GM21717 (cell line): ENCODE results near the gene GRID1.
"Not testable (repeated sequence)": the region's sequence is repeated elsewhere in the genome, so short reads cannot be mapped to it uniquely, and the experiment has no call there.

Experiments used
- ATAC-seq: cut with Tn5 transposase; IDR thresholded peaks from one replicate; pipeline ENCODE4 v1.9.1; 2021; ENCODE audit warnings: mild to moderate bottlenecking, moderate library complexity; ENCODE audit not compliant: unreplicated experiment

GRID1 gene

DNA sequence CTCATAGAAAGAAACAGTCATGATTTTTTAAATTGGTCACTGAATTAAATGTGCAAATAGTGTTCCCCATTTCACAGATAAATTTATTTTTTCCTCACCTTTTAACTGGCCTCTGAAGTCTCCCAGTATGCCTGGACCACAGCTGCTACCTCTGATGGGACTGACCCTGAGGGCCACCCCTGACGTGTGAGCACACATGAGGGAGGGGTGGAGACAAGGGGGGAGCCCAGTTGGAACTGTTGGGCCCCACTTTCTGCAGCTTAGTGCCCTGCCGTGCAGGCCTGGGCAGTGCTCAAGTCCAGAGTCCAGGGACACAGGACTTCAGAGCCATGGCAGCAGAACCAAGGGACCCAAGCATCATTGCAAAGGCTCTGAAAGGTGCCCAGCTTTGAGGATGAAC, 243.9 kb downstream of the GRID1 start:
- no peak for ATAC-seq

GRCh38 chr10:86121200-86121599, 245.4 kb downstream of the GRID1 start:
- ATAC-seq: no peak

DNA sequence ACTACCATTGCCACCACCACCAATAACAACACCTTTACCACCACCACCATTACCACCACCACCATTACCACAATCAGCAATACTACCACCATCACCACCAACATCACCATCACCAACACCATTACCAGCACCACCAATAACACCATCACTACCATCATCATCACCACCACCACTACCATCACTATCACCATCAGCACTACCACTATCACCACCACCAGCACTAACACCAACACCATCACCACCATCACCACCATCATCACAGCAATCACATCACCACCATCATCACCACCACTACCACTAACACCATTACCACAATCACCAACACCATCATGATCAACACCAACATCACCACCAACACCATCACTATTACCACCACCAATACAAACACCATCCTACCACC, 249.5 kb downstream of the GRID1 start:
- ATAC-seq: no peak

DNA sequence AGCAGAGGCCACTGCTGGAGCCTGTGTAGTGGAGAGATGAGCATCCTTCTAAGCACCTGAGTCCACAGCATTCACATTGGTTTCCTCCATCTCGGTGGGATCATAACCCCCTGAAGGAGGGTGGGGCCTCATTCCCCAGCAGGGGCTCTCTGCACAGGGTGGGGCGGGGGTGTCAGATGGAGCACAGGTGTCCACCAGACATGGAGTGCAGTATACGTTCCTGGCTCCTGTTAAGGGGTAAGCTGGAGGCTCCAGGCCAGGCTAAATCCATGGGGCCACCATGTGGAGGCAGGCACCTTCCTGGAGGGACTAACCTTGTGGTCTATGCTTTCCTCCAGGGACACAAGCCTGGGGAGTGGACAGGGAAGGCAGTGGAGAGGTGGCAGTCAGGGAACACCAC, 252.6 kb downstream of the GRID1 start:
- ATAC-seq: no peak

DNA sequence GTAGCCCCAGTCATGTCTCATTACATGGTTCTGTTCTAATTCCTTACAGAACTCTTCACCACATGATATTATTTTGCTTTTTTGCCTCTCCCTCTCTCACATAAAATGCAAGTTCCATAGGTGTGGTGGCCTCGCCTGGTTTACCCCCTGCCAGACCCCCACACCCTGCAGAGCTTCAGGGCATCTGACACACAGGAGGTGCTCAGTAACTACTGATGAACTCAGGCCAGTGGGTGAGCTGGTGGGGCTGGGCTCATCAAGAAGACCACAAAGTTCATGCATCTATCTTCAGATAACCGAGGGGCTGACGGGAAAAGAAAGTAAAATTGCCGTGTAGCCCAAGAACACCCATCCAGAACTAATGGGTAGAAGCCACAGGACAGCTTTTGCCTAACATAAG, 253.1 kb downstream of the GRID1 start:
- no peak for ATAC-seq

GRCh38 chr10:86113044-86113443, 253.6 kb downstream of the GRID1 start:
- no peak for ATAC-seq

DNA sequence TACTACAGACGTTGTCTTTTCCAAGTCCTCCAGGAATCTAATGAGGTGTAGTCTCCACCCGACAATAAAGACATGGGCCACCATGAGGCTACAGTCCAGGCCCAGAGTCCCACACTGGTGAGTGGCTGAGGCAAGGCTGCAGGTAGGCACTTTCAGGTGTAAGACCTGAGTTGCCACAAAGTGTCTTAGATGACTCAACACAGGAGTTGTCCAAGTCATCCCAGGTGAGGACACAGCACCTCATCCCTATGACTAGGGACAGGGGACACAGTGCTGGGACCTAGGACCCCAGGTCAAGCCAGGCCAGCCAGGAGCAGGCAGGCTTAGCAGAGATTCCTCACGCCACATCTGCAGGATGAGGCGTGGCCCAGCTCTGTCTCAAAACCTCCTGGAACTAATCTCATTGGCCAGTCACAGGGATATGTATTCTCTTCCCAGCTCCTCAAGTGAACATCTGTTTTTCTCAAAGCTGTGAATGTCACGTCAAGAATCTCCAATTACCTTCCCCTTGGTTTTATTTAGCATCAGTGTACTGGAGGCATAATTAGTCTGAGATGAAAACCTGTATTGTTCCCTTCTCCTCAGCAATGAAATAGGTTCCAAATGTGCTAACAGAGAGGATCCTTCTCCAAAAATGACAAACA, 254.6 kb downstream of the GRID1 start:
- ATAC-seq: no peak

DNA sequence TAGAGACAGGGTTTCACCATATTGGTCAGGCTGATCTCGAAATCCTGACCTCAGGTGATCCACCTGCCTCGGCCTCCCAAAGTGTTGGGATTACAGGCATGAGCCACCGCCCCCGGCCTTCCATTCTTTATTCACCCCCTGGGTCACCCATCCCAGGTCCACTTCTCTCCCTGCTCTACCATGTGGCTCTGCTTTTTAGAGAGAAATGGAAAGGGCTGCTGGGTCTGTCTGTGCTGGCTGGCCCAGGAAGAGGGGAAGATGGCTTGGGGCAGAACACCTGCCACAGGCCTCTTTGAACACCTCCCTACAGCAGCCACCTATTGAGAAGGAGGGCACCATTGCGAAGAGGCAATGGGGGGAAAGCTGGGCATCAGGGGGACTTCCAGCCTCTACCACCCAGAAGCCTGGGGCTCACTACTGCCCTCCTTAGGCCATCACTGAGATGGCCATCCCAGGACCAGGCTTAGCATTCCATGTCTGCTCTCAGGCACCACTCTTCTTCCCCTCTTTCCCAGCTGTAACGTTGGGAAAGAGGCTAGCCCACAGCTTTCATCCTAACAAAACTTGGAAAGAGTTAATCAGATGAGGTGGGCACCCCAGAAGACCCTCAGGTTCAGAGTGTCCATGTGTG, 256.3 kb downstream of the GRID1 start:
- ATAC-seq: no peak

GRCh38 chr10:86109421-86109820, 257.2 kb downstream of the GRID1 start:
- ATAC-seq: no peak

DNA sequence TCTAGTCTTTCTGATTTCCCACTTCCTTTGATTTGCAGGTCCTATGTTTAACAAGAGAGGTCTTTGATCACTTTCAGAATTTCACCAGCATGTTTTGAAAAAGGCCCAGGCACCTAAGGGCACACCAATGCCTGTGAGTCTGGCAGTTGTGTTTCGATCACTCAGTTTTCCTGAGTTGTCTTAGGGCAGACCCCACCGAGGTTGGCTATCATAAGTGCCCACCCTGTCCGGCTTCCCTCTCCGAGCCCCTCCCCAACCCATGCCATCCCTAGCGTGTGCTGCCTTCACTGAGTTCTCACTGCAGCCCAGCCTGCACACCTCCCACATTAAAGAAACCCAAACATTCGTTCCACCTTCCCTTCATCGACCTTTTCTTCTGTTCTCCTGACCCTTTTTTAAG, 257.9 kb downstream of the GRID1 start:
- no peak for ATAC-seq

- ATAC-seq: not testable (repeated sequence)
Measured at GRCh38 chr10:86107611-86108310, 258.8 kb downstream of the GRID1 start.

GRCh38 chr10:86107131-86107530, 259.5 kb downstream of the GRID1 start:
- ATAC-seq: no peak

DNA sequence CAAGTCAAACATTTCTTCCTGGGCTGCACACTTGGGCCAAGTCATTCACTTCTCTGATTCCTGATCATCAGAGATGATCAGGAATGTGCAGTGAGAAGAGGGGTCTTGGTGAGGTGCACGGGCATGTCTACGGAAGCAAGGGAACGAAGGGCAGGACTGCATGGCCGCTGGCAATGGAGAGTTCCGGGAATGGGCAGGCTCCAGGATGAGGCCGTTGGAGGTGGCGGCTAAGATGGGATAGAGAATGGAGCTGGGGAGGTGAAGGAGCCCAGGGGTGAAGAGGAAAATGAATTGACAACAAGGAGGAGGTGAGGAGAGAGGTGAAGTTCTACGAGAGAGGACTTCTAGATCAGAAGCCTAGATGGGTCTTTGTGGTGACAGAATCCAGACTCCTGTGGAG, 260.0 kb downstream of the GRID1 start:
- ATAC-seq: no peak

DNA sequence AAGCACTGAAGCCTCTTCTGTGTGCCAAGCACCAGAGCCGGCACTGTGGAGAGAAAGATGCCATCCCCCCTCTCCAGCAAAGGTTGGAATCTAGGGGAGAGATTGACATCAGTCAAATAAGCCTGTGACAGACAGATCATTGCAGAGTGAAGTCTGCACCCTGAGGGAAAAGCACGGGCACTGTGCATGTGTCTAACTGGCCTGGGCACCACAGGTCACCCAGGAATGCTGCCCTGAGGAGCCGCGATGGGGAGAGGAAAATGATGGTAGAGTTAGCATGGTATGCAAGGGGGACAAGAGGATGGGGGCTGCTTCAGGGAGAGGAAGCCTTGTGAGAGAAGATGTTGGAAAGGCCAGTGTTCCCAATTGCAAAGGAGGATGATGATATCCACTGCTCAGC, 261.0 kb downstream of the GRID1 start:
- ATAC-seq: no peak

DNA sequence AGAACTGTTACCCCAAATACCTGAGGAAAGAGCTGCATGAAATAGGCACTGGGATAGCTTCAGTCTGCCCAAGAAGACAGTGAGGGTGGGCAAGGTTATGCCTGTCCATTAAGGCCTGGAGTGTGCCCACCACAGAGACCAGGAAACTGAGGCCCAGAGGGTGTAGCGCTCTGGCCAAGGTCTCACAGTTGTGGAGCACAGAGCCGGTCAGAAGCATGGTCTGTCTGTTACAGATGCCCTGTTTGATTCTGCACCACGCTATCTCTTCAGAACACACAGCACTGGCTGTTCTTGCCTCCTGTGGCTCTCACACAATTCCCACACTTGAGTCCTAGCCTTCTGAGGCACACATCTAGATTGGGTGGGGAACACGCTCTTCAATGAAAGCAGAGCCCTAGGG, 261.4 kb downstream of the GRID1 start:
- no peak for ATAC-seq

GRCh38 chr10:86104611-86105145, 261.9 kb downstream of the GRID1 start:
- no peak for ATAC-seq

GRCh38 chr10:86104156-86104555, 262.4 kb downstream of the GRID1 start:
- ATAC-seq: no peak

GRCh38 chr10:86103391-86104101, 263.0 kb downstream of the GRID1 start:
- no peak for ATAC-seq

GRCh38 chr10:86102451-86102850, 264.1 kb downstream of the GRID1 start:
- ATAC-seq: no peak

- no peak for ATAC-seq
Measured at GRCh38 chr10:86102031-86102430, 264.6 kb downstream of the GRID1 start.

DNA sequence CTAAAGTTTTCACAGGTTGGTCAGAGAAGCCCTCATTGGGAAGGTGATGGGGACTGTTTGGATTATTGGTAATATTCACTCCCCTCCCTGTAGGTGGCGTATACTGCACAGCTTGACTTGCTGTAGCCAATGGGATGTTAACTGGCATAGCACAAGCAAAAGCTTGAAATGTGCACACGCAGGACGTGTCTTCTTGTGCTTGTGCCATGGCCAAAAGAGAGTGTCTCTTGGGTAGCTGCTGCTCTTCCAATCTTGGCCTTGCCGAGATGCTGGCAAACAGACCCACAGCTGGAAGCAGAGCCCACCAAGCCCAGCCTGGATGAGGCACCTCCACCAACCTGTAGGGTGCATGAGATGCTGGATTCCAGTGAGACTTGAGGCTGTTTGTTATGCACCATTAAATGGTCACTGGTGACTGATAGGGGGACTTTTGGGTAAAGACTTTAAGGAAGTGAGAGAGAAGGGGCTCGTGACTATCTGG, 266.0 kb downstream of the GRID1 start:
- ATAC-seq: peak; percentile 69
